Rectal smooth muscle tissue (tissue), 1 donor: ENCODE results near the gene SLIT3.

Source experiments
- H3K27ac ChIP-seq: one replicate; pipeline ENCODE4 v1.7.0; 2013; ENCODE audit warnings: low read depth, low read length, inconsistent platforms
- H3K27me3 ChIP-seq: one replicate; pipeline ENCODE4 v1.7.0; 2013; ENCODE audit warnings: low read length; ENCODE audit not compliant: control insufficient read depth, insufficient read depth
- H3K36me3 ChIP-seq: one replicate; pipeline ENCODE4 v1.7.0; 2013; ENCODE audit warnings: low read length; ENCODE audit not compliant: control insufficient read depth, insufficient read depth
- H3K4me1 ChIP-seq: one replicate; pipeline ENCODE4 v1.7.0; 2013; ENCODE audit warnings: low read length; ENCODE audit not compliant: control insufficient read depth, insufficient read depth
- H3K4me3 ChIP-seq: one replicate; pipeline ENCODE4 v1.7.0; 2013; ENCODE audit warnings: low read length
- H3K9ac ChIP-seq: one replicate; pipeline ENCODE4 v1.7.0; 2013; ENCODE audit warnings: low read length

The SLIT3 gene

DNA sequence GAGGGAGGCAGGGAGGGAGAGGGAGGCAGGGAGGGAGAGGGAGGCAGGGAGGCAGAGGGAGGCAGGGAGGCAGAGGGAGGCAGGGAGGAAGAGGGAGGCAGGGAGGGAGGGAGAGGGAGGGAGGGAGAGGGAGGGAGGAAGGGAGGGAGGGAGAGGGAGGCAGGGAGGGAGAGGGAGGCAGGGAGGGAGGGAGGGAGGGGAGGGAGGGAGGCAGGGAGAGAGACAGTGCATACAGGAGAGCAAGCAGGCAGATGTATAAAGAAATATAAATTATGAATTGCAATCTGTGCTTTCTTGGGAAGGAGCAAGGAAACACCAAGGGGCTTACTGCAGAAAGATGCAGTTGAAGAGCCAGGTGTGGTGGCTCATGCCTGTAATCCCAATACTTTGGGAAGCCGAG, 574.6 kb downstream of the SLIT3 start:
- Histone ChIP-seq H3K27me3 (no peaks in the 10 kb centered on the region), H3K27ac (no peak overlapping the region), H3K36me3 (peaks cover 3% of the 10 kb centered on the region), H3K4me1 (no peaks in the 10 kb centered on the region), H3K4me3 (no peak overlapping the region), H3K9ac (no peak overlapping the region)

DNA sequence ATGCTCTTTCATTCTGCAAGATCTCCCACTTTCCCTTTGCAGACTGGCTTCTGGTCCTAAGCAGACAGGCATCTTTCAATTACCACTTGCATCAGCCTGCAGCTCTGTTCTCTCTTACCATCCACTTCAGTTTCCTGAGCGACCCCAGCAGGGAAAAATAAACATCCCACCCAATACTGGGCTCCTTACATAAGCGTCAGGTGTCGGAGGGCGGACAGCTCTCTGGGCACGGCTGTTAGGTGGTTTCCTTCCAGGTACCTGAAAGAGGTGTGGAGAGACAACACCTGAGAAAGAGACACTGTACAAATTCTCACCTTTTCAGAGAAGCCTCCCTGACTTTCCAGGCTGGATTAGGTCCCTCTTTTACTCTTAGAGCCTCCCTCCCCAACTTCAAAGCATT, 576.7 kb downstream of the SLIT3 start:
- Histone ChIP-seq H3K27me3 (no peaks in the 10 kb centered on the region), H3K4me3 (no peak overlapping the region), H3K9ac (no peak overlapping the region), H3K27ac (no peak overlapping the region), H3K36me3 (peaks cover 3% of the 10 kb centered on the region), H3K4me1 (no peaks in the 10 kb centered on the region)

DNA sequence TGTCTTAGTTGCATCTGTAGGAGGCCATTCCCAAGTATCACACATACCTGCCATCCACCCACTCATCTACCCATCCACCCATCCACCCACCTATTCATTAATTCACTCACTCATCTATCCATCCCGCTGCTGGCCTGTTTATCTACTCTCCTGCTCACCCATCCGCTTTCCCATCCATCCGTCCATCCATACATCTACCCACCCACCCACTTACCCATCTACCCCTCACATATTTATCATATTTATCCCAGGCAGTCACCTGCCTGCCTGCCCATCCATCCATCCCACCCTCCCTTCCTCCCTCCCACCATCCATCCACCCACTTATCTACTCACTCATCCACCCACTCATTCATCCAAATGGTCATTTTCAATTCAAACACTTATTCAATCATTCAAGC, 577.9 kb downstream of the SLIT3 start:
- H3K36me3 ChIP-seq, result peaks cover 3% of the 10 kb centered on the region
- no peak overlapping the region for H3K9ac ChIP-seq
- no peaks in the 10 kb centered on the region for H3K4me1 ChIP-seq
- H3K4me3 ChIP-seq, result no peak overlapping the region
- no peaks in the 10 kb centered on the region for H3K27me3 ChIP-seq
- H3K27ac ChIP-seq, result no peak overlapping the region

DNA sequence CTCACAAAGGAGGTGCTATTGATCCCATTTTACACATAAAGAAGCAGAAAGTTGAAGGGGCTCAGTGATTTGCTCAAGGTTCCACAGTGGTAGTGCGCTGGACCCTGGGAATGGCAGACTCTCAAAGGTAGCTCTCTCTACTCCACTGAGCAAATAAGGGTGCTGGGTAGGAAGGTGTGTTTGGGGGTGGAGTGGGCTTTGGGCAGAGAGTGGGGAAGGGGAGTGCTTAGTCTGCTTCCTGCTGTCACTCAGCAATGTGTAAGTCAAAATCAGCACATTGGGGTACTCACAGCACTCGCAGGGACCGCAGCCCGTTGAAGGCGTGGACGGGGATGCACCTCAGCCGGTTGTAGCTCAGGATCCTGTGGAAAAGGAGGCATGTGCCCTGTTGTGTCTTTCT, 579.0 kb downstream of the SLIT3 start:
- no peak overlapping the region for H3K9ac ChIP-seq
- H3K4me1 ChIP-seq, result no peaks in the 10 kb centered on the region
- H3K27ac ChIP-seq, result no peak overlapping the region
- H3K27me3 ChIP-seq, result no peaks in the 10 kb centered on the region
- H3K4me3 ChIP-seq, result no peak overlapping the region
- peaks cover 3% of the 10 kb centered on the region for H3K36me3 ChIP-seq

DNA sequence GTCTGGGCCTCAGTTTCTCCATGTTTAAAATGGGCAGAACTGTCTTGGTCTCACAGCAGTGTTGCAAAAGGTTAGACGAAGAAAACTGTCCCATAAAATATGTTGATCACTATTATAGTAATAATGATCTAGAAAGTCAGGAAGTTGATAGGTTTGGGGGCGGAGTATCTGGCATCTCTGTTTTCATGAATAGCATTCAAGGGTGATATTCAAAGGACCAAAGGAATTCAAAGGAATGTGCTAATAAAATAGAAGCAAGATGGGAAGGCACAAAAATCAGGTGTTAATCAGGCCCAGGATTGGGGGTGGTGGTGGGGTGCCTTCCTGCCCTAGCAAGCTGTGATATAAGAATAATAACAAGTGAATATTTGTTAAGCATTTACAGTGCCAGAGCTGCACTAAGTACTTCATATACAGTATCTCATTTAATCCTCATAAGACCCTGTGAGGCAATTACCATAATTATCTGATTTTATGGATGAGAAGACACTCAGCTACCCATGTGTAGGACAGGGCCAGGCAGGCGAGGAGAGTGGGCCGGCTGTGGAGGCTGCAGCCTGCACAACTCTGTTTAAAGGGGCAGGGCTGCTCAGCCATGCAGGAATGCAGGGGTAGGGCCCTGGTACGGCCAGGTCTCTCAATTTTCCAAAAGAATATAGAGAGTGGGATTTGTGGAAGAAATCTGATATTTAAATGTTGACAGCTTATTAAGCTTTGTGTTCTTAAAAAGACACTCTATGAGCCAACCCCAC, 579.8 kb downstream of the SLIT3 start:
- Histone ChIP-seq H3K27me3 (no peaks in the 10 kb centered on the region), H3K9ac (no peak overlapping the region), H3K27ac (no peak overlapping the region), H3K4me1 (no peaks in the 10 kb centered on the region), H3K36me3 (peaks cover 3% of the 10 kb centered on the region), H3K4me3 (no peak overlapping the region)

GRCh38 chr5:168720575-168720974, 580.4 kb downstream of the SLIT3 start:
- no peak overlapping the region for H3K9ac ChIP-seq
- H3K27ac ChIP-seq, result no peak overlapping the region
- H3K27me3 ChIP-seq, result no peaks in the 10 kb centered on the region
- H3K36me3 ChIP-seq, result peaks cover 3% of the 10 kb centered on the region
- no peaks in the 10 kb centered on the region for H3K4me1 ChIP-seq
- no peak overlapping the region for H3K4me3 ChIP-seq

DNA sequence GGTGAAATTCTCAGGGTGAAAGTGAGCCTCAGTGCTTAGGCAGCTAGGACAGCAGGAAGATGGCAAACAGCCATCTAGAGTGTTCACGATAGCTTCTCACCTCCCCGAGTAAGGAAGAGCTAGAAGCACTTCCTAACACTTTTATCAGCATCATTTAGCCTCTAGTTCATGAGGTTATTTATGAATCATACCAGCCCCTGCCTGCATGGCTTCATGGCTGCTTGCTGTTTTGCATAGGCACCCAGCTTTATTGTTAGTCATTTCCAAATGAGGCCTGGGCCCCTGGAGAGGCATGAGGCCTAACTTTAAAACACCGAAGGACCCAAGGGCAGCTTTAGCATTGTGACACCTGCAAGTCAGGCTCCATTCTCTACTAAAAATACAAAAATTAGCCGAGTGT, 586.9 kb downstream of the SLIT3 start:
- H3K4me3 ChIP-seq, result no peak overlapping the region
- no peak overlapping the region for H3K27ac ChIP-seq
- H3K4me1 ChIP-seq, result no peaks in the 10 kb centered on the region
- H3K27me3 ChIP-seq, result no peaks in the 10 kb centered on the region
- H3K9ac ChIP-seq, result no peak overlapping the region
- H3K36me3 ChIP-seq, result no peaks in the 10 kb centered on the region

GRCh38 chr5:168713051-168713450, 587.9 kb downstream of the SLIT3 start:
- Histone ChIP-seq H3K9ac (no peak overlapping the region), H3K27me3 (no peaks in the 10 kb centered on the region), H3K27ac (no peak overlapping the region), H3K4me3 (no peak overlapping the region), H3K36me3 (no peaks in the 10 kb centered on the region), H3K4me1 (no peaks in the 10 kb centered on the region)

DNA sequence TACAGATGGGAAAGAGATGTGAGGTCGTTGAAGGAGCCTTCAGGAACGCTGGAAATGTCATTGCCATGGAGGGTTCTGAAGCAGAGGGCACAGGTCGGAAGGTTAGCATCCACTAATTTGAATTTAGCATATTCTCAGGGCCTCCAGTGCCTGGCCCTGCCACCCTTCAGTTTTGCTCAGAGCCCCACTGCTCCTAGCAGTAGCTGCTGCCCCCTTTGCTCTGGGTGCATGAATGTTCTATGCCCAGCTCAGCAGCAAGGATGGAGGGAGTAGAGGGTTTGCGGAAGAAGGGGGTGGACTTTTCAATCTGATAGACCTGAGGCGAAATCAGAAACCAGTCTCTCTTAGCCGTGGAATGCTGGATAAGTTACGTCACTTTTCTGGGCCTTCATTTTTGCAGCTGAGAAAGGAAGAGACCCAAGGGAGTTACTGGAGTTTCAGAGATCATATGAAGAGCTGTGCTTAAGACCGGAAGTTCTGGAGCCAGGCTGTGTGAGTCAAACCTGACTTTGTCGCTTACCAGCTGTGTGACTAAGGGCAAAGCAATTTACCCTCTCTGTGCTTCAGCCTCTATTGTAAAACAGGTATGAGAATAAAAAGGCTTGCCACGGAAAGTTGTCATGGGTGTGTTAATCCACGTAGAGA, 588.5 kb downstream of the SLIT3 start:
- Histone ChIP-seq H3K9ac (no peak overlapping the region), H3K36me3 (no peaks in the 10 kb centered on the region), H3K27ac (no peak overlapping the region), H3K4me1 (no peaks in the 10 kb centered on the region), H3K27me3 (no peaks in the 10 kb centered on the region), H3K4me3 (no peak overlapping the region)

DNA sequence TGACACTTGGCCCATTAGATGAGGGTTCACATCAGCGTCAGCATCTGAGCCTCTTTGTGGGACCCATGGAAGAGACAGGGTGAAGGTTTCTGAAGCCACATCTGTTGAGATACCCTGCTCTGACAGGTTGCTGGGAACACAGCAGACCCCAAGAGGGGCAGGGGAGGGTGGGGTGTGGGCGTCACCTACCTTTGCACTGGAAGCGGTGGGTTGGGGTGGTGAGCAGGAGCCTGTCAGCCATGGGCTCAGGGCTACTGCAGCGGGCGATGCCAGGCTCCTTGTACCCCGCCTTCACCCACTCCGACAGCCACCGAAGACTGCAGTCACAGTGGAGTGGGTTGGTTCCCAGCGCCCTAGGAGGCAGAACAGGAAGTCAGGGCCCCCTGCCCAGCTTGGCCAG, 590.2 kb downstream of the SLIT3 start:
- Histone ChIP-seq H3K27ac (no peak overlapping the region), H3K4me3 (no peak overlapping the region), H3K9ac (no peak overlapping the region), H3K27me3 (no peaks in the 10 kb centered on the region), H3K36me3 (no peaks in the 10 kb centered on the region), H3K4me1 (no peaks in the 10 kb centered on the region)

DNA sequence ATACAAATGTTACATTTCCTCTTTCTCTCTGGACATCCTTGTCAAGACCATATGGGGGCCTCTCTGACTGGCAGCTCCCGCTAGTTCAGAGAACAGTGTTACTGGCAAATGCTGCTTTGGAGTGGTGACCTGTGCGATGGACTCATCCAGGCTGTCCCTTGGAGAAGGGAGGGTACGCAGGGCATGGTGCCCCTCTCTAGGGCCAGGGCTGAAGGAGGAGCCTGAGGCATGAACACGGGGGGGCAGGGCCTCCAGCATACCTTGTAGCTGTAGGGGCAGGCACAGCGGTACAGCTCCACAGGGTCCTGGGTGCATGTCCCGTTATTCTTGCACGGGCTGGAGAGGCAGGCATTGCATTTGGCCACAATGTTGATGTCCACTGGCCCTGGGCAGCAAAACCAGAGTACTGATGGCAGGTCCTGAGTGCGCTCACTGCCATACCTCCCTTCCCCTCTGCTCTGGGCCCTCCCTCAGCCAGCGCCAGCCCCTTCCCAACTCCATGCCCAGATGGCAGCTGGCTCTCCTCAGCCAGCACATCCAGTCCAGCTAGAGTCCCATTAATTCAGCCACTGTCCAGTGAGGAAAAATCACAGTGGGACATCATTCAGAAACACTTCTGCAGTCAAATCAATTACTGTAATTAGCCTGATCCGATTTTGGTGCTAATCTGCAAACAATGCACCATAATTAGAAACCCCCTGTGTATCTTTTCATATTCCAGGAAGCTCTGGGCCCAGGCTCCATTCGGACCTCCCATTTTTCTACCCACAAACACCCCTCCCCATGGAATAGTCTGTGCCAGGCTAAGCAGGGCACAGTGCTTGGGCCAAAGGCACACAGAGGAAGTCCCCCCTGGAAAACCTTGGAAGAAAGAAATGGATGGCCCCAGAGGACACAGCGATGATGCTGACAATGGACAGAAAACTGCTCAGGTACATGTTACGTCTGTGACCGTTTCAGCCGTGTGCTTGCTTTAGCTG, 592.9 kb downstream of the SLIT3 start:
- no peak overlapping the region for H3K9ac ChIP-seq
- H3K27ac ChIP-seq, result no peak overlapping the region
- no peaks in the 10 kb centered on the region for H3K27me3 ChIP-seq
- H3K36me3 ChIP-seq, result no peaks in the 10 kb centered on the region
- no peak overlapping the region for H3K4me3 ChIP-seq
- no peaks in the 10 kb centered on the region for H3K4me1 ChIP-seq

- no peaks in the 10 kb centered on the region for H3K4me1 ChIP-seq
- H3K9ac ChIP-seq, result no peak overlapping the region
- no peak overlapping the region for H3K27ac ChIP-seq
- H3K27me3 ChIP-seq, result no peaks in the 10 kb centered on the region
- no peaks in the 10 kb centered on the region for H3K36me3 ChIP-seq
- H3K4me3 ChIP-seq, result no peak overlapping the region
These were observed 594.3 kb downstream of the SLIT3 start for GRCh38 chr5:168706655-168707069.
